HEK293 (cell line): ENCODE data around the gene VPS11.
A peak's percentile ranks its signal among the peaks of the same experiment; 100 is the strongest.

ENCODE experiments used
- CTCF ChIA-PET: fragments of 350-600 bp; formaldehyde crosslinking; extraction: SDS; loops from one replicate; lab custom pipeline; 2021; ENCODE audit warnings: antibody characterized with exemption; lab: Yijun Ruan, JAX
- POLR2A ChIA-PET: fragments of 300-600 bp; formaldehyde crosslinking; extraction: SDS; loops from one replicate; lab custom pipeline; 2020; ENCODE audit warnings: antibody characterized with exemption, inconsistent platforms; lab: Yijun Ruan, JAX
- H3K27ac ChIP-seq: fragments of 200-500 bp; sonication (Bioruptor generic); 2 replicates; pipeline ENCODE4 v1.5.1; 2014; ENCODE audit warnings: low read depth, low read length, control low read depth, inconsistent platforms; ENCODE audit errors: extremely low read depth
- H3K36me3 ChIP-seq, 2 experiments: fragments of 200-500 bp in 1 of 2; sonication (Bioruptor generic) in 1 of 2; 1 replicate in 1 of 2; 2 replicates in 1 of 2; pipeline ENCODE4 v1.5.1; 2014 to 2017; ENCODE audit warnings: inconsistent platforms in 2 of 2, low read length in 2 of 2; ENCODE audit not compliant: control insufficient read depth in 2 of 2, insufficient read depth in 1 of 2
- H3K4me1 ChIP-seq: fragments of 200-500 bp; sonication (Bioruptor generic); 2 replicates; pipeline ENCODE4 v1.5.1; 2014; ENCODE audit warnings: mild to moderate bottlenecking, low read length, inconsistent platforms; ENCODE audit not compliant: control insufficient read depth, insufficient read depth
- H3K4me3 ChIP-seq: 2 replicates; pipeline ENCODE4 v1.5.1; 2011; ENCODE audit warnings: low read depth, mild to moderate bottlenecking, control low read depth, low read length, moderate library complexity
- H3K9me3 ChIP-seq: fragments of 200-500 bp; sonication (Bioruptor generic); 2 replicates; pipeline ENCODE4 v1.5.1; 2014; ENCODE audit warnings: low read depth, low read length, inconsistent platforms; ENCODE audit not compliant: control insufficient read depth, insufficient read depth
- GLI4 ChIP-seq: fragments of 450-650 bp; formaldehyde crosslinking; IDR thresholded peaks from 2 replicates; pipeline ENCODE4 v1.5.1; 2016; ENCODE audit warnings: missing biosample characterization, missing genetic modification characterization
- HOXA7 ChIP-seq: sonication (generic); formaldehyde crosslinking; IDR thresholded peaks from 2 replicates; pipeline ENCODE4 v1.8.1; 2022; ENCODE audit warnings: missing genetic modification reagents, borderline replicate concordance
- KLF17 ChIP-seq: fragments of 450-650 bp; formaldehyde crosslinking; IDR thresholded peaks from 2 replicates; pipeline ENCODE4 v1.5.1; 2016; ENCODE audit warnings: missing biosample characterization, missing genetic modification characterization
- PRDM6 ChIP-seq: fragments of 450-650 bp; formaldehyde crosslinking; IDR thresholded peaks from 2 replicates; pipeline ENCODE4 v1.5.1; 2017; ENCODE audit warnings: missing biosample characterization, missing genetic modification characterization
- ZBTB8A ChIP-seq: fragments of 450-650 bp; formaldehyde crosslinking; IDR thresholded peaks from 2 replicates; pipeline ENCODE4 v1.5.1; 2016; ENCODE audit warnings: missing biosample characterization, missing genetic modification characterization
- ZFP37 ChIP-seq: fragments of 450-650 bp; formaldehyde crosslinking; IDR thresholded peaks from 2 replicates; pipeline ENCODE4 v1.5.1; 2016; ENCODE audit warnings: missing biosample characterization, missing genetic modification characterization
- ZNF114 ChIP-seq: fragments of 450-650 bp; formaldehyde crosslinking; IDR thresholded peaks from 2 replicates; pipeline ENCODE4 v1.5.0; 2017; ENCODE audit warnings: missing biosample characterization, missing genetic modification characterization
- ZNF133 ChIP-seq: fragments of 450-650 bp; formaldehyde crosslinking; IDR thresholded peaks from 2 replicates; pipeline ENCODE4 v1.5.1; 2016; ENCODE audit warnings: missing biosample characterization, missing genetic modification characterization
- ZNF2 ChIP-seq: fragments of 450-650 bp; formaldehyde crosslinking; IDR thresholded peaks from 2 replicates; pipeline ENCODE4 v1.5.1; 2016; ENCODE audit warnings: missing biosample characterization, missing genetic modification characterization
- ZNF341 ChIP-seq: fragments of 450-650 bp; formaldehyde crosslinking; IDR thresholded peaks from 2 replicates; pipeline ENCODE4; 2016; ENCODE audit warnings: low read depth, missing biosample characterization, missing genetic modification characterization
- ZNF354C ChIP-seq: fragments of 450-650 bp; formaldehyde crosslinking; IDR thresholded peaks from 2 replicates; pipeline ENCODE4 v1.5.1; 2016; ENCODE audit warnings: missing biosample characterization, missing genetic modification characterization, low read depth, borderline replicate concordance
- ZNF501 ChIP-seq: fragments of 450-650 bp; formaldehyde crosslinking; IDR thresholded peaks from 2 replicates; pipeline ENCODE4 v1.5.1; 2016; ENCODE audit warnings: missing biosample characterization, missing genetic modification characterization
- ZNF561 ChIP-seq: fragments of 450-650 bp; IDR thresholded peaks from 2 replicates; pipeline ENCODE4 v1.5.1; 2018; ENCODE audit warnings: missing biosample characterization, missing genetic modification characterization, borderline replicate concordance
- ZNF645 ChIP-seq: fragments of 450-650 bp; formaldehyde crosslinking; IDR thresholded peaks from 2 replicates; pipeline ENCODE4; 2016; ENCODE audit warnings: missing biosample characterization, missing genetic modification characterization
- ZNF747 ChIP-seq: fragments of 450-650 bp; formaldehyde crosslinking; IDR thresholded peaks from 2 replicates; pipeline ENCODE4 v1.5.1; 2016; ENCODE audit warnings: missing biosample characterization, missing genetic modification characterization
- ZNF791 ChIP-seq: fragments of 450-650 bp; formaldehyde crosslinking; IDR thresholded peaks from 2 replicates; pipeline ENCODE4 v1.5.1; 2016; ENCODE audit warnings: missing biosample characterization, missing genetic modification characterization
- ZNF837 ChIP-seq: fragments of 450-650 bp; formaldehyde crosslinking; IDR thresholded peaks from 2 replicates; pipeline ENCODE4 v1.5.1; 2016; ENCODE audit warnings: missing biosample characterization, missing genetic modification characterization
- TF ChIP-seq, protein P1 (sequence below): fragments of 450-650 bp; formaldehyde crosslinking; IDR thresholded peaks from 2 replicates; pipeline ENCODE4 v1.5.1; 2016; ENCODE audit warnings: missing biosample characterization, missing genetic modification characterization
- TF ChIP-seq, protein P2 (sequence below): fragments of 450-650 bp; formaldehyde crosslinking; IDR thresholded peaks from 2 replicates; pipeline ENCODE4 v1.5.1; 2016; ENCODE audit warnings: missing biosample characterization, missing genetic modification characterization

Gene VPS11

DNA sequence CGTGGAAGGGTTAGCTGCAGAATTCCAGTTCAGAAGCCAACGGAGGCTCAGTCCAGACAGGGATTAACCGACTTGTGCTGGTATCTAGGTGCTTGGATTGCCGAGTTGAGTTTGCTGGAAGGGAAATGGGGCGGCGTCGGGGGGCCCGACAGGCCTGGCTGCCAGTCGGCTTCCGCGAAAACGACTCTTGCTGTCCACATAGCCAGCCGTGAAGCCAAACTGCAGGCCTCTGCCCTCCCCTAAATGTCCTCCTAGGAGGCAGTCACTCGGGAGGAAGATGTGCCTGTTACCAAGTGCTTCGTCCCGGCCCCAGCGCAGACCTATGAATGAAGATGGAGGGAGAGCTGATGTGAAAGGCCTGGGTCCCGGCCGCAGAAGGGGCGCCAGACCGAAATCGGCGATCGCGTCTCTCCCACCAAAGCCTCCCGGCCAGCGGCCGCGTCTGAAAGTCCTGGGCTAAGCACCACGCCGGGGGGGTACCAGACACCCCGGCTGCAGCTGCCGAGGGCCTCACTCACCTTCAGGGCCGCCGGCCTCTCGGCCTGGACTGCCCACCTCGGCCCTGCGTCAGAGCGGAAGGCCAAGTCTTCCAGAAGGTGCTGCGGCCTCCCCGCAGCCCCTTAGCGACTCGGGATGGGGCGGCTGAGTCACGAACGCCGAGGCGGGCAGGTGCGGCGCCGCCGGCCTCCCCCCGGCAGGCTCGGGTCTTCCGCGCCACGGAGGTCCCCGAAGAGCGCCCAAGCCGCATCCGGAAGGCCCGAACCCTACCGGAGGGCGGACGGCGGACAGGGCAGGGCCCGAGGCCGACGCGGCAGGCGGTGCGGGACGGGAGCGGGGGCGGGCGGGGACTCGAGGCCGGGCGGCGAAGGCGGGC, 26.6 kb downstream of the VPS11 start (continued):
- TF ChIP-seq ZNF2: no peak
- TF ChIP-seq ZNF341 (tag by site-specific recombination): no peak
- no peak for TF ChIP-seq ZNF747 (tag by site-specific recombination)
- peak; percentile 86; the same call in 1 of the 2 replicates for TF ChIP-seq ZNF645 (tag by site-specific recombination)
- TF ChIP-seq ZNF837 (tag by site-specific recombination): 0 out of 2 replicates have a peak, but pooled peaks have one; percentile 57
- TF ChIP-seq PRDM6: no peak
- 0 out of 2 replicates have a peak, but pooled peaks have one; percentile 39 for TF ChIP-seq ZFP37 (tag by site-specific recombination)
- no peak for TF ChIP-seq ZNF501
- TF ChIP-seq ZBTB8A (tag by site-specific recombination): no peak
- no peak for TF ChIP-seq HOXA7 (CRISPR knock-in tag)
- TF ChIP-seq, protein P1, sequence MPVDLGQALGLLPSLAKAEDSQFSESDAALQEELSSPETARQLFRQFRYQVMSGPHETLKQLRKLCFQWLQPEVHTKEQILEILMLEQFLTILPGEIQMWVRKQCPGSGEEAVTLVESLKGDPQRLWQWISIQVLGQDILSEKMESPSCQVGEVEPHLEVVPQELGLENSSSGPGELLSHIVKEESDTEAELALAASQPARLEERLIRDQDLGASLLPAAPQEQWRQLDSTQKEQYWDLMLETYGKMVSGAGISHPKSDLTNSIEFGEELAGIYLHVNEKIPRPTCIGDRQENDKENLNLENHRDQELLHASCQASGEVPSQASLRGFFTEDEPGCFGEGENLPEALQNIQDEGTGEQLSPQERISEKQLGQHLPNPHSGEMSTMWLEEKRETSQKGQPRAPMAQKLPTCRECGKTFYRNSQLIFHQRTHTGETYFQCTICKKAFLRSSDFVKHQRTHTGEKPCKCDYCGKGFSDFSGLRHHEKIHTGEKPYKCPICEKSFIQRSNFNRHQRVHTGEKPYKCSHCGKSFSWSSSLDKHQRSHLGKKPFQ (tag by site-specific recombination): no peak
- TF ChIP-seq, all 188 proteins: peak for 12

DNA sequence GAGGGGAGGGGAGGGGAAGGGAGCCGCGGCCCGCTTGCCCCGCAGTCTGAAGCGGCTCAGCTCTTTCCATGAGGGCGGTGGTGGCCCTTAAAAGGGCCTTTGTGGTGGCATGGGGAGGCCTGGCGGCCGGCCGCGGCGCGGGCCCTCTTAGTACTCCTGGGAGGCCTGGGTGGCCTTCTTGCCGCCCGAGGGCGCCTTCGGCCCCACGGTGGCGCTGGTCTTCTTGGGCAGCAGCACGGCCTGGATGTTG, 27.1 kb downstream of the VPS11 start:
- ChIA-PET CTCF (interaction anchor here (1.1 kb wide), 1 partner anchor 51 kb away, joined by 4 read pairs; no protein-coding TSS in a partner anchor), POLR2A (interaction anchor here (0.7 to 4.0 kb wide), 27 partner anchors 9 to 302 kb away, joined by 3 to 65 read pairs (median 4); partner anchors contain the start of genes BCL9L, C2CD2L, HINFP and HMBS)
- no peaks in the 10 kb centered on the region for H3K9me3 ChIP-seq
- peak overlapping the region; percentile 98 for H3K4me3 ChIP-seq
- no peaks in the 10 kb centered on the region for H3K4me1 ChIP-seq
- peak overlapping the region; percentile 82 for H3K27ac ChIP-seq
- H3K36me3 ChIP-seq: peaks cover 0 to 72% of the 10 kb centered on the region in 2 experiments; a peak in 1 of 3 replicates
- TF ChIP-seq GLI4 (tag by site-specific recombination): no peak
- no peak for TF ChIP-seq ZNF354C (tag by site-specific recombination)
- TF ChIP-seq ZBTB8A (tag by site-specific recombination): peak; percentile 53; the same call in 1 of the 2 replicates
- TF ChIP-seq ZNF114 (tag by site-specific recombination): no peak
- no peak for TF ChIP-seq ZNF791 (tag by site-specific recombination)
- TF ChIP-seq ZNF133 (tag by site-specific recombination): no peak
- TF ChIP-seq, protein P2, sequence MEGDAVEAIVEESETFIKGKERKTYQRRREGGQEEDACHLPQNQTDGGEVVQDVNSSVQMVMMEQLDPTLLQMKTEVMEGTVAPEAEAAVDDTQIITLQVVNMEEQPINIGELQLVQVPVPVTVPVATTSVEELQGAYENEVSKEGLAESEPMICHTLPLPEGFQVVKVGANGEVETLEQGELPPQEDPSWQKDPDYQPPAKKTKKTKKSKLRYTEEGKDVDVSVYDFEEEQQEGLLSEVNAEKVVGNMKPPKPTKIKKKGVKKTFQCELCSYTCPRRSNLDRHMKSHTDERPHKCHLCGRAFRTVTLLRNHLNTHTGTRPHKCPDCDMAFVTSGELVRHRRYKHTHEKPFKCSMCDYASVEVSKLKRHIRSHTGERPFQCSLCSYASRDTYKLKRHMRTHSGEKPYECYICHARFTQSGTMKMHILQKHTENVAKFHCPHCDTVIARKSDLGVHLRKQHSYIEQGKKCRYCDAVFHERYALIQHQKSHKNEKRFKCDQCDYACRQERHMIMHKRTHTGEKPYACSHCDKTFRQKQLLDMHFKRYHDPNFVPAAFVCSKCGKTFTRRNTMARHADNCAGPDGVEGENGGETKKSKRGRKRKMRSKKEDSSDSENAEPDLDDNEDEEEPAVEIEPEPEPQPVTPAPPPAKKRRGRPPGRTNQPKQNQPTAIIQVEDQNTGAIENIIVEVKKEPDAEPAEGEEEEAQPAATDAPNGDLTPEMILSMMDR (tag by site-specific recombination): 0 out of 2 replicates have a peak, but pooled peaks have one; percentile 89
- TF ChIP-seq KLF17 (tag by site-specific recombination): no peak
- no peak for TF ChIP-seq ZNF561 (tag by site-specific recombination)
